Measurements from ENCODE around the gene ITPRIPL2.

ITPRIPL2 gene

DNA sequence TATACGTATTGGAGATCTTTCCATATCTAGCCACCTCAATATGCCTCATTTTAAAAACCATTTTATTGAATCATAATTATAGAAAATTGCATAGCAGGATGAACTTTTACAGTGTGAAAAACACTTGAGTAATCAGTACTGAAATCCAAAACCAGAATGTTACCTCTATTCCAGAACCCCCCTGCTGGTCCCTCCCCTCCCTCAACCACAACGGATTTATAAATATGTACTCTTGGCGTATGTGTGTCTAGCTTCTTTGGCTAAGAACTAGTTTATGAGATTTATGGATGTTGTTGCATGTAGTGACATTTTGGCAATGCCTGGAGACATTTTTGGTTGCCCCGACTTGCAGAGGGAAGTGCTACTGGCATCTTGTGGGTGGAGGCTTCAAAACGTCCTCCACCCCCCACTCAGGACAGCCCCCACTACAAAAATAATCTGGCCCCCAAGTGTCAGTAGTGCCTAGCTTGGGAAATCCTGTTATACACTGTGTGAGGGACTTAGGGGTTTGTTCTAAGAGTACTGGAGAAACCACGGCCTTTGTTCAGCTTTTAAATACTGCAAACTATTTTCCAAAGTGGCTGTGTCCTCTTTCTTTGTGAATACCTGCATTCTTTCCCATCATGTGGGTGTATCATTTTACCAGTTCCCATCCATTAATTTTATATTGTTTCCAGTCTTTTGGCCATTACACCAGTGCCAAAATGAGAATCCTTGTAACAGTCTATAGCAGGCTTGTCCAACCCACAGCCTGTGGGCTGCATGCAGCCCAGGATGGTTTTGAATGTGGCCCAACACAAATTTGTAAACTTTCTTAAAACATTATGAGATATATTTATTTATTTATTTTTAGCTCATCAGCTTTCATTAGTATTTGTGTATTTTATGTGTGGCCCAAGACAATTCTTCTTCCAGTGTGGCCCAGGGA, 23.7 kb downstream of the ITPRIPL2 start:
- Mint-ChIP-seq H3K9me3 (no peaks in the 10 kb centered on the region), H3K4me3 (no peak overlapping the region), H3K27me3 (peaks cover 24% of the 10 kb centered on the region), H3K36me3 (ENCODE audit: low read depth) (no peaks in the 10 kb centered on the region), H3K4me1 (ENCODE audit: low read depth) (no peaks in the 10 kb centered on the region), H3K27ac (no peak overlapping the region)
- no peak for DNase-seq

DNA sequence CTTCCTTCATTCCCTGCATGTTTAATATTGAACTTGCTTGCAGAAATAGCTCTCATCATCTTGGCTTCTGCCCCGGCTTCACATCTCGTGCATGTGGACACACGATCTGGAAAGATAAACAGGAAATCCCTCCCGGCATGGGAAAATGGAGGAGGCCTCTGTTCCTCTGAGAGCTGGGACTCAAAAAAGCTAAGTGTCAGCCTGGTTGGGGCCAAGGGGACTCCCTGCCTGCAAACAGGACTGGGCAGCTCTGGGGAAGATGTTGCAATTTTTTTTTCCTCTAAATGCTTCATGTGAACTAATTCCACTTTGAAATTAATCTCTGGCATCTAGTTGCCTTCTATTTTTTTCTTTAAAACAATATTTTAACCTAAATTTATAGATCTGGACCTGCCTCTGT, 24.8 kb downstream of the ITPRIPL2 start:
- H3K27ac Mint-ChIP-seq = no peak overlapping the region
- no peaks in the 10 kb centered on the region for H3K9me3 Mint-ChIP-seq
- peaks cover 29% of the 10 kb centered on the region for H3K27me3 Mint-ChIP-seq
- H3K36me3 Mint-ChIP-seq (ENCODE audit: low read depth) = no peaks in the 10 kb centered on the region
- DNase-seq = no peak
- no peaks in the 10 kb centered on the region for H3K4me1 Mint-ChIP-seq (ENCODE audit: low read depth)
- H3K4me3 Mint-ChIP-seq = no peak overlapping the region

DNA sequence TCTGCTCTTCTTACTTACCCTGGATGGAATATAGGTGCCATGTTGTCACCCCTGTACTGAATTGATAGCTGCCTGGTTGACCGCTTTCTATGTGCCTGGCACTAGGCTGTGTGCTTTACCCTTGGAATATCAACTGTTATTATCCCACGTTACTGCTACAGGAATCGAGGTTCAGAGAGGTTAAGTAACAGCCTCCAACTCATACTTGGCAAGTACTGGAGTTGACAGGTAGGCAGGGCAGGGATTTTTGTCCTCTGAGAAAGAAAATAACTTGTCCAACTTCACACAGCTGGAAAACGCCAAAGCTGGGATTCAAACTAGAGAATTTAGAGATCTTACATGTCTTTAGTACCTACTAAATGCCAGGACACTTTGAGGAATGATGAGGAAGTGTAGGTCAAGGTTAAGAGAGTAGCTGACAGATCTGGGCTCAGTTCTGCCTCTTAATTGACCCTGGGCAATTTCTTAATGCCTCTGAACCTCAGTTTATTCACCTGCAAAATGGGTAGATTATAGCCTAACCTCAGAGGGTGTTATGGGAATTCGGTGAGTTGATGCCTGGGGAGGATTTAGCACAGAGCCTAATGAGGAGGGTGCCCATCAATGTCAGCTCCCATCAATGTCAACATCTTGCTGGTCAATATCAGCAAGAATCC, 25.8 kb downstream of the ITPRIPL2 start:
- H3K27ac Mint-ChIP-seq = no peak overlapping the region
- no peak overlapping the region for H3K4me3 Mint-ChIP-seq
- no peak for DNase-seq
- H3K9me3 Mint-ChIP-seq = no peaks in the 10 kb centered on the region
- H3K27me3 Mint-ChIP-seq = peaks cover 32% of the 10 kb centered on the region
- no peaks in the 10 kb centered on the region for H3K4me1 Mint-ChIP-seq (ENCODE audit: low read depth)
- H3K36me3 Mint-ChIP-seq (ENCODE audit: low read depth) = no peaks in the 10 kb centered on the region

DNA sequence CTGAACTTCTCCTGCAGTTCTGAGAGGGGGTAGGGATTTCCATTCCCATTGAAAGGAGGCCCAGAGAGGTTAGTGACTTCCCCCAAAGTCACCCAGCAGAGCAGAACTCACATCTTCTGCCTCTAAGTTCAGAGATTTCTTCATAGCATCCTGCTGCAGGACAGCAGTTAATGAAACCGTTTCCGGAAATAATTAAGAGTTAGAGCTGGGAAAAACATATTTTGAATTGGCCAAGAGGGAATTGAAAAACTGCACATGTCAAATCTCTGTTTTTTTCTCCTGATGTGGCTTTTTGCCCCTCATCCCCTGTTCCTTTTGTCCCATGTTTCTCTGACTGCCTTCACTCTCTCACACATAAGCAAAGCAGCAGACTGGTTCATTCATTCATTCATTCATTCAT, 26.6 kb downstream of the ITPRIPL2 start:
- H3K4me3 Mint-ChIP-seq = no peak overlapping the region
- H3K4me1 Mint-ChIP-seq (ENCODE audit: low read depth) = no peaks in the 10 kb centered on the region
- H3K9me3 Mint-ChIP-seq = no peaks in the 10 kb centered on the region
- peaks cover 33% of the 10 kb centered on the region for H3K27me3 Mint-ChIP-seq
- no peaks in the 10 kb centered on the region for H3K36me3 Mint-ChIP-seq (ENCODE audit: low read depth)
- H3K27ac Mint-ChIP-seq = no peak overlapping the region
- DNase-seq = no peak

DNA sequence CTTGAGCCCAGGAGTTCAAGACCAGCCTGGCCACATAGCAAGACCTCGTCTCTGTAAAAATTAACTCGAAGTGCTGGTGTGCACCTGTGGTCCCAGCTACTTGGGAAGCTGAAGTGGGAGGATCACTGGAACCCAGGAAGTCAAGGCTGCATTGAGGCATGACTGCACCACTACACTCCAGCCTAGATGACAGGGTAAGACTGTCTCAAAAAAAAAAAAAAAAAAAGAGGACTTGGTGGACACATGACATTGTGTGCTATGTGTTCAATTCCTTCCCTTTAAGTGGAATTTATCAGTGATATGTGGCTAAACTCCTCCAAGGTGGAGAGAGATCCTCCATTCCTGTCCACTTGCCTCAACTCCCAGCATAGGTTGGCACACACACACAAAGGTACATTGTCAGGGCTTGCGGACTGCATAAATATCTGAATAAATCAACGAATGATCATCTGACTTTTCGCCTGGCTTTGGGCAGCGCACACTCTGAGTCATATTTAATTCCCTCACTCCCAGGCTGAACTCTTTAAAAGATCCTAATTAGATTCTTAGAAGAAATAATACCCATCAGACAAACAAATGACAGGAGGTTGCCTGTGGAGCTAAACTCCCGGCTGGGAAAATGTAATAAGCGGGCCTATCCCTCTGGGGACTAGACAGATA, 29.3 kb downstream of the ITPRIPL2 start:
- H3K27me3 Mint-ChIP-seq = peaks cover 47% of the 10 kb centered on the region
- no peak for DNase-seq
- H3K9me3 Mint-ChIP-seq = peaks cover 3% of the 10 kb centered on the region
- H3K36me3 Mint-ChIP-seq (ENCODE audit: low read depth) = no peaks in the 10 kb centered on the region
- no peak overlapping the region for H3K4me3 Mint-ChIP-seq
- H3K27ac Mint-ChIP-seq = no peak overlapping the region
- no peaks in the 10 kb centered on the region for H3K4me1 Mint-ChIP-seq (ENCODE audit: low read depth)

DNA sequence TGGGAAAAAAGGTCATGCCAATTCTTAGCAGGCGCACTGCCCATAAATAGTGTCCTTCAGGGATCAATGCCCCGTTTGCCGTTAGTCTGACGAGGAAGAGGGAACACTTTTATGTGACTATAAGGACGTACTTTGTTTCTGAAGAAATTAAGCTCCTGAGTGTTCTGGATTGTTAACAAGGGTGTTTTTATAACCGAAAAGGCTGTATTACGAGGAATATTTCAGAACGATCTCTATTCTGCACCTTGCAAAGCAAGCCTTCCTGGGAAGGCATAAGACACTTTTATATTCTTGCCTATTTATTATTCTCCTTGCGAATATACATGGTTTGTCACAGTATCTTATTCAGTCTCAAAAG, 29.8 kb downstream of the ITPRIPL2 start:
- Mint-ChIP-seq H3K36me3 (ENCODE audit: low read depth) (no peaks in the 10 kb centered on the region), H3K4me1 (ENCODE audit: low read depth) (no peaks in the 10 kb centered on the region), H3K27me3 (peaks cover 50% of the 10 kb centered on the region), H3K4me3 (no peak overlapping the region), H3K27ac (no peak overlapping the region), H3K9me3 (peaks cover 7% of the 10 kb centered on the region)
- DNase-seq = no peak

DNA sequence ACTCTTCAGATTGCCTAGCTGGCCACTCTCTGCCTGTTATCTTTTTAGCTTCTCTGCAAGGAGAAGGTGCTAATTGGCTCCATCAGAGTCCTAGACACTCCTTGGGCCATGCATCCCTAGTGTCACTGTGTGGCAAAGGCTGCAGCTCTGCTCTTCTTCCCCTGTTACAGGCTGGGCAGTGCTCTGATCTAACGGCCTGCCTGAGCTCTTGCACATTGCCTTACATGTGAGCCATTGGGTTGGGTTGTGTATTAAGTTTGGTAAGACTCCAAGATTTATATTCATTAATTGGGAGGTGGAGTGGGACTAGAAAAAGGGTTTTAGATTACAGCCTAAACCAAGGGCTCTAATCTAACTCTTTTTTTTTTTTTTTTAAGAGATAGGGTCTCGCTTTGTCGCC, 31.2 kb downstream of the ITPRIPL2 start:
- H3K9me3 Mint-ChIP-seq = peaks cover 10% of the 10 kb centered on the region
- no peak overlapping the region for H3K4me3 Mint-ChIP-seq
- no peak overlapping the region for H3K27ac Mint-ChIP-seq
- peaks cover 55% of the 10 kb centered on the region for H3K27me3 Mint-ChIP-seq
- no peaks in the 10 kb centered on the region for H3K4me1 Mint-ChIP-seq (ENCODE audit: low read depth)
- no peaks in the 10 kb centered on the region for H3K36me3 Mint-ChIP-seq (ENCODE audit: low read depth)
- no peak for DNase-seq

DNA sequence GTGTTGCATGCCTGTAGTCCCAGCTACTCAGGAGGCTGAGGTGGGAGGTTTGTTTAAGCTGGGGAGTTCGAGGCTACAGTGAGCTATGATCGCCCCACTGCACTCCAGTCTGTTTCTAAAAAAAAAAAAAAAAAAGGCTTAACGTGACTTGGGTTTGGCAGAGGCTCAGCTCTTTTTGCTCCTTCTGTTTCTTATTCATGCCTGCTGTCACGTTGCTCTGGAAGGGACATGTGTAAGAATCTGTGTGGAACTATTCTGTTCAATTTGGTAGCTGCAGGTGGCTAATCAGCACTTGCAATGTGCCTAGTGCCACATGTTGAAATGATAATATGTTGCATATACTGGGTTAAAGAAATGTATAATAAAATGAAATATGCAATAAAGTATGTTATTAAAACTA, 33.4 kb downstream of the ITPRIPL2 start:
- H3K27ac Mint-ChIP-seq = no peak overlapping the region
- H3K4me3 Mint-ChIP-seq = no peak overlapping the region
- H3K4me1 Mint-ChIP-seq (ENCODE audit: low read depth) = no peaks in the 10 kb centered on the region
- no peak for DNase-seq
- H3K27me3 Mint-ChIP-seq = peaks cover 52% of the 10 kb centered on the region
- H3K36me3 Mint-ChIP-seq (ENCODE audit: low read depth) = no peaks in the 10 kb centered on the region
- peaks cover 10% of the 10 kb centered on the region for H3K9me3 Mint-ChIP-seq

DNA sequence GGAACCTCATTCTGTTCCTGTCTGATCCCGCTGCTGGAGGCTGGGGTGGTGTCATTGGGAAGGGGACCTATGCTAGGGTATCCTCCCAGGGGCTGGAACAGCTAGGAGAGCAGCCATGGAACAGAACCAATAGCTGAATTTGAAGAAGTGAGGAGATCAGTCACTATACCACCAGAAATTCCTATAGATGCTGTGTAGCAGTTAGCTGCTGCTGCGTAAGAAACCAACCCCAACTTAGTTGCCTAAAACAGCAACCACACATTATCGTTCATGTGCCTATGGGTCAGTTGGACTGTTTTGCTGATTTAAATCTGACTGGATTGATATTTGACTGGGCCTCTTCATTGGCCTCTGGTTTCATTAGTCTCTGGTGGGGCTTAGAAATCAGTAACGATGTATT, 33.9 kb downstream of the ITPRIPL2 start:
- H3K9me3 Mint-ChIP-seq = peaks cover 10% of the 10 kb centered on the region
- H3K27me3 Mint-ChIP-seq = peaks cover 52% of the 10 kb centered on the region
- DNase-seq = no peak
- no peaks in the 10 kb centered on the region for H3K4me1 Mint-ChIP-seq (ENCODE audit: low read depth)
- no peaks in the 10 kb centered on the region for H3K36me3 Mint-ChIP-seq (ENCODE audit: low read depth)
- no peak overlapping the region for H3K4me3 Mint-ChIP-seq
- no peak overlapping the region for H3K27ac Mint-ChIP-seq

DNA sequence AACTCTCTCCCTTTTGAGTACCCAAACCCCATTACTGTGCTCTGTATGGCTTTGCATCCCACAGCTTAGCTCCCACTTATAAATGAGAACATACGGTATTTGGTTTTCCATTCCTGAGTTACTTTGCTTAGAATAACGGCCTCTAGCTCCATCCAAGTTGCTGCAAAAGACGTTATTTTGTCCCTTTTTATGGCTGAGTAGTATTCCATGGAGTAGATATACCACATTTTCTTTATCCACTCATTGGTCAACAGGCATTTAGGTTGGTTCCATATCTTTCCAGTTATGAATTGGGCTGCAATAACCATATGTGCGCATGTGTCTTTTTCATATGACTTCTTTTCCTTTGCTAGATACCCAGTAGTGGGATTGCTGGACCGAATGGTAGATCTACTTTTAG, 34.4 kb downstream of the ITPRIPL2 start:
- peaks cover 52% of the 10 kb centered on the region for H3K27me3 Mint-ChIP-seq
- H3K4me3 Mint-ChIP-seq = no peak overlapping the region
- H3K36me3 Mint-ChIP-seq (ENCODE audit: low read depth) = no peaks in the 10 kb centered on the region
- no peak for DNase-seq
- peaks cover 10% of the 10 kb centered on the region for H3K9me3 Mint-ChIP-seq
- H3K27ac Mint-ChIP-seq = no peak overlapping the region
- no peaks in the 10 kb centered on the region for H3K4me1 Mint-ChIP-seq (ENCODE audit: low read depth)

DNA sequence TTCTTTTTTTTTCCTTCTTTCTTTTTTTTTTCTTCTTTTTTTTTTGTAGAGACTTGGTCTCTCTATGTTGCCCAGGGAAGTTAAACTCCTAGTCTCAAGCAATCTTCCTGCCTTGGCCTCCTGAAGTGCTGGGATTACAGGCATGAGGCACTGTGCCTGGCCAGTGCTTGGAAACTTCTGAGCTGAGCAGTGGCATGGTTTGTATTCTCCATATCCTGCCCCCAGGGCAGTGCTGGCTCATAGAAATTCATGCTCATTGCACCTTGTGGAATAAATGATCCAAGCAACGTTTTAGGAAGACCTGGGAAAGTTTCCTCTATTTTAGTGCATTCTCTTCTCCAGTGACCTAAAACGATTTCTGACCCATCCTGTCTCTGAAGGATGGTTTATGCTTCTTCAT, 37.5 kb downstream of the ITPRIPL2 start:
- Mint-ChIP-seq H3K4me1 (ENCODE audit: low read depth) (no peaks in the 10 kb centered on the region), H3K27ac (no peak overlapping the region), H3K4me3 (no peak overlapping the region), H3K27me3 (peaks cover 38% of the 10 kb centered on the region), H3K9me3 (peaks cover 13% of the 10 kb centered on the region), H3K36me3 (ENCODE audit: low read depth) (no peaks in the 10 kb centered on the region)
- DNase-seq = no peak

DNA sequence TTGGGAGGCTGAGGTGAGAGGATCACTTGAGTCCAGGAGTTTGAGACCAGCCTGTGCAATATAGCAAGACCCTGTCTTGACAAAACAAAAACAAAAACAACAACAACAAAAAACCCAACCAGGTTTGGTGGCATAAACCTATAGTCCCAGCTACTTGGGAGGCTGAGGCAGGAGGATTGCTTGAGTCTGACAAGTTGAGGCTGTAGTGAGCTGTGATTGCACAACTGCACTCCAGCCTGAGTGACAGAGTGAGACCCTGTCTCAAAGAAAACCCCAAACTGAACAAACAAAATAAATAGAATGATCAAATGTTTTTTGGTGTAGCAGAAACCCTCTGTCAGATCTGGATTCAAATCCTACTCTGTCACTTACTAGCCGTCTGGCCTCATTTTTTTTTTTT, 38.3 kb downstream of the ITPRIPL2 start:
- no peak for DNase-seq
- no peak overlapping the region for H3K27ac Mint-ChIP-seq
- no peaks in the 10 kb centered on the region for H3K36me3 Mint-ChIP-seq (ENCODE audit: low read depth)
- no peak overlapping the region for H3K4me3 Mint-ChIP-seq
- H3K4me1 Mint-ChIP-seq (ENCODE audit: low read depth) = no peaks in the 10 kb centered on the region
- H3K27me3 Mint-ChIP-seq = peaks cover 33% of the 10 kb centered on the region
- H3K9me3 Mint-ChIP-seq = peaks cover 13% of the 10 kb centered on the region

DNA sequence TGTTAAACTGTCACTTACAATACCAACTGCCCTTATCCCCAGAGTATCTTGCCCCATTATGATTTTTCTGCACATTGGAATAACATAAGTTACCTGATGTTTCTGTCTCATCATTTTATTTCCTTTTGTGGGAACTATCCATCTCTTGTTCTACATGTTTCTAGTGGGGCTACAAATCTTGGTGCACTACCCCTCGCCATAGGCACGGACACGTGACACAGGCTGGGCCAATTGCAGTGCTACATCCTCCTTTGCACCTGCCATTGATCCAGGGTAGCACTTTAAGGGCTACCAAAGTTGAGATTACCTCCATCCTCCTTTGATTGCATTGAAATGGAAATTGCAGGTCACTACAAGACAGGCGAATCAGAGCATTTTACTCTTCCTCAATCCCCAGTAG, 40.1 kb downstream of the ITPRIPL2 start:
- H3K4me3 Mint-ChIP-seq = no peak overlapping the region
- peaks cover 24% of the 10 kb centered on the region for H3K27me3 Mint-ChIP-seq
- H3K27ac Mint-ChIP-seq = no peak overlapping the region
- no peak for DNase-seq
- H3K9me3 Mint-ChIP-seq = peaks cover 3% of the 10 kb centered on the region
- no peaks in the 10 kb centered on the region for H3K4me1 Mint-ChIP-seq (ENCODE audit: low read depth)
- H3K36me3 Mint-ChIP-seq (ENCODE audit: low read depth) = no peaks in the 10 kb centered on the region

DNA sequence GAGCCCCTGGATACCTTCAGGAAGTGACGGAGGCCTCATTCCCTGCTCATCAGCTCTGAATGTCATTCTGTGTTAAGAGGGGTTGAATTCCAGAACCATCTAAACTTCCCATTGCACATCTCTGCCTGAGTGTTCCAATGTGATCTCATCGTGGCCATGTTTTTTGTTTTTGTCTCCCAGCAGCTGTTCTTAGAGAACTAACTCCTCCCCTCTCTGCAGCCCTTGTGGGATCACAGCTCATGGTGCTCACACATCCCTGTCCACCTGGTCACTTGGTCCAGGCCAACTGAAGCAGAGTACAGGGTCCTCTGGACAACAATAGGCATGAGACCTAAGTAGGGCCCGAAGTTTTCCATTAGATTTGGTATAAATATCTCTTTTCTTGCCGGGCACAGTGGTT, 48.3 kb downstream of the ITPRIPL2 start:
- Mint-ChIP-seq H3K27ac (no peak overlapping the region), H3K9me3 (peaks cover 4% of the 10 kb centered on the region), H3K27me3 (peaks cover 23% of the 10 kb centered on the region), H3K4me3 (no peak overlapping the region), H3K36me3 (ENCODE audit: low read depth) (no peaks in the 10 kb centered on the region), H3K4me1 (ENCODE audit: low read depth) (no peaks in the 10 kb centered on the region)
- no peak for DNase-seq

DNA sequence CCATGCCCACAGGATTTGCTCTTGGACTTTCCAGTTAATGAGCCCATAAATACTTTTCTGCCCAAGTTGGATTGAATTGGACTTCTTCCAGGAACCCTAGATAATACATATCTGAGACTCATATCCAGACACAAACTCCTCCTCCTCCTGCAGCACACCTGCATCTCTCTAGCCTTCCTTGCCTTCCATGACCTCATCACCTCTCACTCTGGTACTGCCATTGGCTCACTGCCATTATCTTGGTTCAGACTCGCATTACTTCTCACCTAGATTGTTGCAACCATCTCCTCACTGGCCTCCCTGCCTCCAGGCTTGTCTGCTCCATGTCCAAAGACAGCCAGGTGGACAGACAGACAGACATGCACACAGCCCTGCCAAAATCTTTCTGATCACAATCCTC, 49.5 kb downstream of the ITPRIPL2 start:
- H3K4me3 Mint-ChIP-seq = no peak overlapping the region
- H3K4me1 Mint-ChIP-seq (ENCODE audit: low read depth) = no peaks in the 10 kb centered on the region
- no peaks in the 10 kb centered on the region for H3K36me3 Mint-ChIP-seq (ENCODE audit: low read depth)
- DNase-seq = no peak
- peaks cover 4% of the 10 kb centered on the region for H3K9me3 Mint-ChIP-seq
- no peak overlapping the region for H3K27ac Mint-ChIP-seq
- peaks cover 27% of the 10 kb centered on the region for H3K27me3 Mint-ChIP-seq
